DMS53 treated with DMSO at 0.1 percent for 48 hours (cell line): ENCODE data around the gene UROC1.

Experiments used
- DNase-seq: peaks from one replicate; lab custom pipeline; 2025; ENCODE audit not compliant: unreplicated experiment; lab: John Stamatoyannopoulos, UW

The UROC1 gene

DNA sequence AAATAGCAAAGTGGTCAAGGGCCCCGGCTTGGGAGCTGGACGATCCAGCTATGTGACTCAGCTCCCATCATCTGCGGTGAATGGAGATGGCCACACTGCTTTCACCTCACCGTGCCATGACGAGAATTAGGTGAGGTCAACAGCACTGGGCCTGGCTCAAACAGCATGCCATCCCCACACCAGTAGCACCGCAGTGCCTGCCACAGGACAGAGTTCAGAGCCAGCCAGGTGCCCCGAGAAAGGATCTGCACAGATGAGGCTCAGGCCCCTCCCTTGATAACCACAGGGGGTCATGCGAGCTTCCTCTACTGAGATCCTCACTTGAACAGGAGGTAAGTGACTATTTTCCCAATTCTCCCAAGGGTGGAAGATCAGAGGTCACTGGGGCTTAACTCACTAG is 71.3 kb downstream of the UROC1 start:
- DNase-seq: no peak

DNA sequence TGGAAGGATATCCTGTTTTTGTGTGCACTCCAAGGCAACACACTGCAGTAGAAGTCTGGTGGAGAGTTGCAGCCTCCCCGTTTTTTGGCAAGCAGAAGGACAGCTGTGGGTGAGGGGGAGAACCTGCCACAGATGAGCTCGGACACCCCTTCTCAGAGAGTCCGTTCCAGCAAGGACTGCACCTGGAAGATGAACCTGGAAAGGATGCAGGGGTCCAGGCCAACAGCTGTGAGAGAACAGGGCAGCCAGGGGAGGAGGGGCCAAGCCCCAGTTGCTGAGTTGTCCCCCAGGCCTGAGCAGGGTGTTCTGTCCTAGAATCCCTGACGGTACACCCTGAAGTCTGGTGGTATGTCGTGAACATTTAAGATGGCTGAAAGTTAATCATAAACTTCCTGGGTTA is 72.1 kb downstream of the UROC1 start:
- no peak for DNase-seq

DNA sequence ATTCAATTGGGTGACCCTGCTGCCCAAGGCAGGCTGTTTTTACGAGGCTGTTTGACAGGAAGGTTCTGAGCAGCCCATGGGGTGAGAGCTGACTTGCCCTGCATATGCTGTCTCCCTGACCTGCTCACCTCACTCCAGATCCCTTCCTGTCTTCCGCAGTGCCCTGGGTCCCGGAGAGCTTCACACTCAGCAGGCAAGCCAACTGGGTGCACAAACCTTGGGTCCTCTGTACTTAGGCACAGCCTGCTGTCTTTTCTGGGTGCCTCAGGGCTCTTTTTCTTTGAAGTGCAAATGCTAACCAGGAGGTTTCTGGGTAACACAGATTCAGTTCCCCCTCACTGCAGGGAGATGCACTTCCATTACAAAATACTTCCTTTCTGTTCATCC is 74.7 kb downstream of the UROC1 start:
- DNase-seq: no peak

DNA sequence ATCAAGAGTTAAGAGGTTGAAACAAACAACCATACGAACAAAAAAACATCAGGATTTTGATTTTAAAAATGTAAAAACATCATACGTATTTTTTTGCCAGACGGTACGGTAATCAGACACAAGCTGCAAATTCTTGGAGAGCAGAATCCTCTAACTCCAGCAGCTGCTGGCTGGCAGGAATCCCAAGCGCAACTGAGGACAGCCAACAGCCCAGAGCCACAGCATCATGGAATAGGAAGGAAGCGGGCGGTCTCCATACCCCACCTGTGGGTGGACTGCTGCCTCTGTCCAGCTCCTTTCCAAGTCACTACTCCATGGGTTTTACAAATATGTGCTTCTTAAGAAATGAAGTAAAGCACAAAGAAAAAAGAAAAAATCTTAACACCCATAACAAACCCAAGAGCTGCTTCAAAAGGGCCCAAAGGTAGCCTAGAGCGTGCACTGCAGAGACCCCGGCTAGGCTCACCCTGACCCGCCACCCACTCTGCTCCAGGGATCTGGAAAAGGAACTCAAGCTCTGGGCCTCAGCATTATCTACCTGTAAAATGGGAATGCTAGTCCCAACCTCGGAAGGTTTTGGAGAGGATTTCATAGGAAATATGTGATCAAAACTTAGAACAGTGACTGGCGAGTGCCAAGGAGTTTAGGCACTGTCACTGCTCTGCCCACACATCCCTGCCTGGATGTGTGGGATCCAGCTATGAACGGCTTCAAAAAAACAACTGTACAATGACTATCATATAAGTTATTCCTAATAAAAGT is 75.3 kb downstream of the UROC1 start:
- DNase-seq: no peak

GRCh38 chr3:126441256-126441880 is 76.2 kb downstream of the UROC1 start:
- DNase-seq: no peak

GRCh38 chr3:126440709-126440995 is 76.9 kb downstream of the UROC1 start:
- no peak for DNase-seq

DNA sequence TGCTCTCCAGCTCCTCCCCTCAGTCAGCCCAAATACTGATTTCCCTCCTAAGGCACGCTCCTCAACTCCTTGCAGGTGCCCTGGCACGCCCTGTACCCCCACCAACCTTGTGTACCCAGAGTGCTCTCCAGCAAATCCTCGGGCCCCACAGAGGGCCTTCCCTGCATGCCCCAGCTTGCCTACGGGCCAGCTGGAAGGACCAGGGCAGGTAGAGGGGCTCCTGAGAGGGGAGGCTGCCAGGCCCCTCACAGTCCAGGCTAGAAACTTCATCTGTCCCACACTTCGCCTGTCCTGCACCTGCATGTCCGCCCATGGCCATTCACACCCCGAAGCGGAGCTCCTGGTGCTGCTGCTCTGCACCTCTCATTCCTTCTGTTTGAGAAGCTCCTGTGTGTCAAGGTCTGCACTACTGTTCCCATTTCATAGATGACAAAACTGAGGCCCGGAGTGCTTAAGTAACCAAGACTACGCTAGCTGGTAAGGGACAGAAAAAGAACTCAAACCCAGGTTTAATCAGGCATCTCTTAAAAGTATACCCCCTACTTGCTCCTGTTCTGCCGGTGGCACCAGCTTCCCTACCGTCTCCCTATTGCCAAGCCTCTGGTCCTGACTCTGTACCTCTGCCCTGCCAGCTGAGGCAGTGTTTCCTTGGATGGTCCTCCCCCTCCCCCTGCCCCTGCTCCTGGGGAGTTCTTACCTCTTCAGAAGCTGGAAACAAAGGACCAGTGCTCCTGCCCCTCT is 77.4 kb downstream of the UROC1 start:
- DNase-seq: no peak

DNA sequence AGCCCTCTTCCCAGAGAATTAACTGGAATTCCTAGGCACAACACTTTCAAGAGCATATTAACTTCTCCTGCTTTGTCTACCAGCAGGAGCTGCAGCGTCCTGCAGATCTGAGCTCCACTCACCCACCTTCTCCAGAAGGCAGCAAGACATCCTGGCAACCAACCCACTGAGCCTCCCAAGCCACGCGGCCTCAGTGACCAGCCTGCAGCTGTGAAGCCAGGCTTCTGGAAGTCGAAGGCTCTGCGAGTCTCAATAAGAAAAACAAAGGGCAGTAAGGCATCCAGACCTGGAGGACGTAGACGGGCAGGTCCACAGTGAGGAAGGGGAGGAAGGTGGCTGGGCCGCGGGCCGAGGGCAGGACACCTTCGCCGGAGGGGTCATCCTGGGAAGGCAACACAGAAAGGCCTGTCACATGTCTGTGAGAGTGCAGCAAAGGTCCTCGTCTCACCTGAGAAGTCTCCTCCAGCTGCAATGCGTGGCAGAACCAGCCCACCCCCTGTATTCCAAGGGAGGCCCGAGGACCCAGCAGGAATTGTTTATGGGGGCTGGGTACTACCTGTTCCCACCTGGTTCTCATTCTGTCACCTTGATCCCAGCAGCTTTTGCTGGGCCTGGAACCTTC is 78.1 kb downstream of the UROC1 start:
- no peak for DNase-seq

- no peak for DNase-seq
Measured at GRCh38 chr3:126438746-126439145, 78.8 kb downstream of the UROC1 start.

GRCh38 chr3:126438186-126438585 is 79.4 kb downstream of the UROC1 start:
- DNase-seq: no peak

DNA sequence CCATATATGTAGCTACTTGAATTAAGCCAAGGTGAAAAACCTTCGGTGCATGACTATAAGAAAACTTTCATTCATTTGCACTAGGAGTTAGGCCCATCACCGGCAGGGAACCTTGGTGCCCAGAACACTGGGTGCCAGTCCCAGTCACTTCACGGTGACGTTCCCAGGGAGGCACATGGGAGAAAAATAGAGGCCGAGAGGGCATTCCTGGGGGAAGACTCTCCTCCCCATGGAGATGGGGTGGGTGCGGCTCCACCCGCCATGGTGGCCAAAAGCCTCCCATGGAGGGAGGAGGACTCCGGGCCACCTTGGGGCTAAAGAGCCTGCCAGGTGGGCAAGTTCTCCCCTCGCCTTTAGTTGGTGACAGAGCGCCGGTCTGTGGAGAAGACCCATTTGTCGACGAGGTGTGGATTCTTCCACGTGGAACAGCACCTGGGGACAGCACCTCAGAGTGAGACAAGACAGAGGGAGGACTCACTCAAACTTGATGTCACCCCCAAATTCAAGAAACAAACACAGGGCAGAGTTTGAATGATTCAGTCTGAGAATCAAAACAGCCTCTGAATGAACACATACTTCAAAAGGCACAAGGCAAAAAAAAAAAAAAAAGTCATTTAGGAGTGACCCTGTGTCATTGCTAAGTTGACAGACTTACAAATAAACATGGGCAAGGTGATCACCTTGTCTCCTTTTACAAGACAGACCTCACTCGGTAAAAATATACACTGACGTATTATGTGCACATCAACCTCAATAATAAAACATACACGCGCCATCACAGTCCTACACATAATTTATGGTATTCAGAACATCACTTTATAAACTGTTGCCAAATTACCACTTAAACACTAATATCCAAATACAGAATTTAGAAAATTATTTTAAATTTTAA is 80.5 kb downstream of the UROC1 start:
- DNase-seq: no peak

- DNase-seq: no peak
Measured at GRCh38 chr3:126435456-126436315, 81.9 kb downstream of the UROC1 start.

- no peak for DNase-seq
Measured at GRCh38 chr3:126434931-126435411, 82.6 kb downstream of the UROC1 start.

DNA sequence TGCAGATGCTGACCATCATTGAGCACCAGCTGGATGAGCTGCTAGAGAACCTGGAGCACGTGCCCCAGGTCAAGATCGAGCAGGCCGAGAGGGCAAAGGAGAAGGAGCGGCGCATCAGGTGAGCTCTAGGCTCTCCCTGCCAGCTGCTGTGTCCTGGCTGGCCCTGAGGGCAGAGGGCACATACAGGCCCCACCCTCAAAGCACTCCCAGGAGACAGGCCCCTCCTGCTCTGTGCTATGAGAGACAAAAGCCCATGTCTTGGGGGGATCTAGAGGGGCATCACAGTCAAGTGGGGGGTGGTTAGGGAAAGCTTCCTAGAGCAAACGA is 83.3 kb downstream of the UROC1 start:
- no peak for DNase-seq

- DNase-seq: no peak
Measured at GRCh38 chr3:126433496-126434263, 83.9 kb downstream of the UROC1 start.

DNA sequence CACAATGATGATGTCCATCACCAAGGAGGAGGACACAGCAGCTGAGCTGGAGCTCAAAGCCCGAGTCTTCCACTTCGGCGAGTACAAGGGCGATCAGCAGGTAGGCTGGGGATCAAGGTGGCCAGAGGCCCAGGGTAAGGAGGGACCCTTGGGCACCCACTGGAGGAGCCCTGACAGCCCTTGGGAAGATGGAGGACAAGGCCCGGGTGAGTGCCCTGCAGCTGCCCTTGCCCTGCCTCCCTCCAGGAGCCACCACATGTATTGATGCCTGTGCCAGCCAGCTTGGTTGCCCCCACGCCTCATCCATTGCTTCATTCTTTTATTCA is 84.5 kb downstream of the UROC1 start:
- no peak for DNase-seq

DNA sequence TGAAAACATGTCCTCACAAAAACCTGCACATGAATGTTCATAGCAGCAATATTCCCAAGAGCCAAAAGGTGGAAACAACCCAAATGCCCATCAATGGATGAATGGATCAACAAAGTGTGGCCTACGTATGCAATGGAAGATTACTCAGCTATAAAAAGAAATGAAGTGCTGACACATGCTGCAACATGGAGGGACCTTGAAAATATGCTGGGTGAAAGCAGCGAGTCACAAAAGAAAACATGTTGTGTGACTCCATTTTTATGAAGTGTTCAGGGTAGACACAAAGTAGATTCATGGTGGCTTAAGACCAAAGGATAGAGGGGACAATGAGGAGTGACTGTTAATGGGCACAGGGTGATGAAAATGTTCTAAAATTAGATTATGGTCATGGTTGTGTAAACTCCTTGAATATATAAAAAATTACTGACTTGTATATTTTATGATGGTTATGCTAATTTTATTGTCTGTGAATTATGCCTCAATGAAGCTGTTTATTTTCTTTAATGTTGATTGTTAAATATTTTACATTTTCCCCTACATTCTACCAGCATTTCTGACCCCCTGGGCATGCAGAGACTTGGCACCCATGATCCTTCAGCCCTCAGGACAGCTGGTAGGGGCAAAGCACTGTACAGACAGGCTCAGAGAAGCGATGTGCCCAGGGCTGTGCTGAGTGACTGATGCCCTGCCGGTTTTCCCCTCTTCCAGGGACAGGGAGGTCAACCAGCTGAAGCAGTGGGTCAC is 85.0 kb downstream of the UROC1 start:
- DNase-seq: no peak
